Measurements from ENCODE around the gene NAA10. TPM values are rescaled to one million over a fixed set of nuclear protein-coding genes. Genes with fewer than 3 reads are reported as not detected.

Gene NAA10
- total RNA-seq, 1 experiment from 2014 or later: 91.3 TPM

- CTCF ChIA-PET: no interaction called here
- H3K27ac Mint-ChIP-seq (ENCODE audit: unreplicated experiment): no peak overlapping the region
These were observed 29.2 kb downstream of the NAA10 start for GRCh38 chrX:153905481-153906095.

GRCh38 chrX:153903991-153904957 is 30.6 kb downstream of the NAA10 start, which contains the start of gene AVPR2:
AVPR2 (plus strand) TSS chrX:153904673; CDS start chrX:153905146, 473 bp downstream.
- BruUV-seq (replicated peaks): no TSS peak
- no peaks in the 10 kb centered on the region for H3K27me3 ChIP-seq (replicated peaks; ENCODE audit: control insufficient read depth, insufficient read depth, low read length)
- H3K4me1 ChIP-seq: no peaks in the 10 kb centered on the region
- no peaks in the 10 kb centered on the region for H3K9me3 Mint-ChIP-seq (ENCODE audit: unreplicated experiment)
- H3K4me3 ChIP-seq (ENCODE audit: low read depth, low read length): no peak within 1 kb of the TSS
- no peaks in the 10 kb centered on the region for H3K4me1 Mint-ChIP-seq (ENCODE audit: low read depth, unreplicated experiment)
- ChIA-PET POLR2A (no interaction called here), CTCF (interaction anchor here (0.5 kb wide), 1 partner anchor 41 kb away, joined by 3 read pairs; no protein-coding TSS in a partner anchor)
- H3K36me3 Mint-ChIP-seq (ENCODE audit: insufficient read depth, unreplicated experiment): no peaks in the 10 kb centered on the region
- H3K27me3 Mint-ChIP-seq (ENCODE audit: insufficient read depth, unreplicated experiment): no peaks in the 10 kb centered on the region
- no peak within 1 kb of the TSS for H3K27ac Mint-ChIP-seq (ENCODE audit: unreplicated experiment)
- intact Hi-C loops (cut with micrococcal nuclease; ENCODE audit: unreplicated experiment): no loop called here
- H3K4me3 Mint-ChIP-seq (ENCODE audit: unreplicated experiment): no peak within 1 kb of the TSS
- TF ChIP-seq CTCF (IDR thresholded peaks at IDR 0.05; ENCODE audit: insufficient read depth in 1 of 2, low read depth in 1 of 2, low read length in 1 of 2, severe bottlenecking in 1 of 2, unreplicated experiment in 1 of 2): no peak
- no peaks in the 10 kb centered on the region for H3K36me3 ChIP-seq (ENCODE audit: control insufficient read depth, insufficient read depth, low read length)
- DNase-seq: no peak
- no peaks in the 10 kb centered on the region for H3K9me3 ChIP-seq

More at GRCh38 chrX:153905481-153906095, 29.2 kb downstream of the NAA10 start:
- Mint-ChIP-seq H3K36me3 (ENCODE audit: insufficient read depth, unreplicated experiment) (no peaks in the 10 kb centered on the region), H3K4me1 (ENCODE audit: low read depth, unreplicated experiment) (no peaks in the 10 kb centered on the region), H3K27me3 (ENCODE audit: insufficient read depth, unreplicated experiment) (no peaks in the 10 kb centered on the region), H3K9me3 (ENCODE audit: unreplicated experiment) (no peaks in the 10 kb centered on the region), H3K4me3 (ENCODE audit: unreplicated experiment) (no peak overlapping the region)
- H3K36me3 ChIP-seq (ENCODE audit: control insufficient read depth, insufficient read depth, low read length): no peaks in the 10 kb centered on the region
- H3K4me1 ChIP-seq: no peaks in the 10 kb centered on the region
- POLR2A ChIA-PET: no interaction called here
- intact Hi-C loops (cut with micrococcal nuclease; ENCODE audit: unreplicated experiment): no loop called here
- no peak for DNase-seq
- no peaks in the 10 kb centered on the region for H3K9me3 ChIP-seq
- no peak for TF ChIP-seq CTCF (IDR thresholded peaks at IDR 0.05; ENCODE audit: insufficient read depth in 1 of 2, low read depth in 1 of 2, low read length in 1 of 2, severe bottlenecking in 1 of 2, unreplicated experiment in 1 of 2)
- no peak overlapping the region for H3K4me3 ChIP-seq (ENCODE audit: low read depth, low read length)
- H3K27me3 ChIP-seq (replicated peaks; ENCODE audit: control insufficient read depth, insufficient read depth, low read length): no peaks in the 10 kb centered on the region
- BruUV-seq (replicated peaks): no TSS peak

- no peaks in the 10 kb centered on the region for H3K4me1 Mint-ChIP-seq (ENCODE audit: low read depth, unreplicated experiment)
- BruUV-seq (replicated peaks): no TSS peak
- Histone ChIP-seq H3K36me3 (ENCODE audit: control insufficient read depth, insufficient read depth, low read length) (no peaks in the 10 kb centered on the region), H3K4me3 (ENCODE audit: low read depth, low read length) (no peak overlapping the region), H3K27me3 (replicated peaks; ENCODE audit: control insufficient read depth, insufficient read depth, low read length) (no peaks in the 10 kb centered on the region), H3K9me3 (no peaks in the 10 kb centered on the region), H3K4me1 (no peaks in the 10 kb centered on the region)
- ChIA-PET CTCF (interaction anchor here (0.5 kb wide), 1 partner anchor 41 kb away, joined by 3 read pairs; no protein-coding TSS in a partner anchor), POLR2A (no interaction called here)
- H3K36me3 Mint-ChIP-seq (ENCODE audit: insufficient read depth, unreplicated experiment): no peaks in the 10 kb centered on the region
- DNase-seq: no peak
- no peak overlapping the region for H3K27ac Mint-ChIP-seq (ENCODE audit: unreplicated experiment)
- no peak for TF ChIP-seq CTCF (IDR thresholded peaks at IDR 0.05; ENCODE audit: insufficient read depth in 1 of 2, low read depth in 1 of 2, low read length in 1 of 2, severe bottlenecking in 1 of 2, unreplicated experiment in 1 of 2)
- no peaks in the 10 kb centered on the region for H3K27me3 Mint-ChIP-seq (ENCODE audit: insufficient read depth, unreplicated experiment)
- intact Hi-C loops (cut with micrococcal nuclease; ENCODE audit: unreplicated experiment): no loop called here
- H3K4me3 Mint-ChIP-seq (ENCODE audit: unreplicated experiment): no peak overlapping the region
- H3K9me3 Mint-ChIP-seq (ENCODE audit: unreplicated experiment): no peaks in the 10 kb centered on the region
These were observed 31.4 kb downstream of the NAA10 start for GRCh38 chrX:153903238-153903980.
